ENCODE measurements around the gene BCL6.

The BCL6 gene

GRCh38 chr3:187673012-187673411 is 72.3 kb downstream of the BCL6 start:
- H3K27ac Mint-ChIP-seq = no peak overlapping the region
- no peaks in the 10 kb centered on the region for H3K9me3 Mint-ChIP-seq
- no peak for DNase-seq
- no peak for ATAC-seq (replicated peaks)
- H3K27me3 Mint-ChIP-seq = peaks cover 48 to 63% of the 10 kb centered on the region in 2 donors
- H3K4me3 Mint-ChIP-seq = no peak overlapping the region
- peaks cover 0 to 1% of the 10 kb centered on the region in 2 donors for H3K4me1 Mint-ChIP-seq
- H3K36me3 Mint-ChIP-seq = no peaks in the 10 kb centered on the region

Data from stimulated activated naive B cell treated with anti-CD40 and anti-IgM and Interleukin-4, amounts not matched to agents 10 μg/mL and 1 μg/mL and 100 μg/mL, for 72 hours (primary cell).